Measurements from ENCODE around the gene H19. TPM values are rescaled to one million over a fixed set of nuclear protein-coding genes. Genes with fewer than 3 reads are reported as not detected.

H19 gene
- total RNA-seq, 6 experiments from 2014 or later, result 0.25 to 0.33 TPM; not detected in 4

DNA sequence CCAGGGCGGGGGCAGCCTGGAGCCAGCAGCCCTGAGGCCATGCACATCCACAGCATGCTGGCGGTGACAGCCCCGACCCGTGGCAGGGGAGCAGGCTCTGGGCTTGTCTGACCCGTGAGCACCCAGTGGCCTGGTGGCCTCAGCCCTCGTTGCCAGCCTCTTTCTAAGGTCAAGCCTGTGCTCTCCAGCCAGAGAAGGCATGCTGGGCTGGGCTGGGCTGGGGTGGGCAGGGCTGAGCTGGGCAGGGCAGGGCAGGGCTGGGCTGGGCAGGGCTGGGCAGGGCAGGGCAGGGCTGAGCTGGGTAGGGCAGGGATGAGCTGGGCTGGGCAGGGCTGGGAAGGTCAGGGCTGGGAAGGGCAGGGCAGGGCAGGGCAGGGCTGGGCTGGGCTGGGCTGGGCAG, 10.6 kb downstream of the H19 start:
- Mint-ChIP-seq H3K4me3 (no peak overlapping the region), H3K36me3 (ENCODE audit: low read depth) (no peaks in the 10 kb centered on the region), H3K9me3 (no peaks in the 10 kb centered on the region), H3K4me1 (ENCODE audit: low read depth) (no peaks in the 10 kb centered on the region), H3K27ac (no peak overlapping the region), H3K27me3 (ENCODE audit: insufficient read depth) (peaks cover 1% of the 10 kb centered on the region; the same call in 1 of the 2 replicates)
- DNase-seq, result no peak
- TF ChIP-seq, protein P1, sequence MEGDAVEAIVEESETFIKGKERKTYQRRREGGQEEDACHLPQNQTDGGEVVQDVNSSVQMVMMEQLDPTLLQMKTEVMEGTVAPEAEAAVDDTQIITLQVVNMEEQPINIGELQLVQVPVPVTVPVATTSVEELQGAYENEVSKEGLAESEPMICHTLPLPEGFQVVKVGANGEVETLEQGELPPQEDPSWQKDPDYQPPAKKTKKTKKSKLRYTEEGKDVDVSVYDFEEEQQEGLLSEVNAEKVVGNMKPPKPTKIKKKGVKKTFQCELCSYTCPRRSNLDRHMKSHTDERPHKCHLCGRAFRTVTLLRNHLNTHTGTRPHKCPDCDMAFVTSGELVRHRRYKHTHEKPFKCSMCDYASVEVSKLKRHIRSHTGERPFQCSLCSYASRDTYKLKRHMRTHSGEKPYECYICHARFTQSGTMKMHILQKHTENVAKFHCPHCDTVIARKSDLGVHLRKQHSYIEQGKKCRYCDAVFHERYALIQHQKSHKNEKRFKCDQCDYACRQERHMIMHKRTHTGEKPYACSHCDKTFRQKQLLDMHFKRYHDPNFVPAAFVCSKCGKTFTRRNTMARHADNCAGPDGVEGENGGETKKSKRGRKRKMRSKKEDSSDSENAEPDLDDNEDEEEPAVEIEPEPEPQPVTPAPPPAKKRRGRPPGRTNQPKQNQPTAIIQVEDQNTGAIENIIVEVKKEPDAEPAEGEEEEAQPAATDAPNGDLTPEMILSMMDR (IDR thresholded peaks at IDR 0.05), result no peak

GRCh38 chr11:1983601-1983961, 14.1 kb downstream of the H19 start:
- TF ChIP-seq, protein P1 (IDR thresholded peaks at IDR 0.05), result no peak
- no peaks in the 10 kb centered on the region for H3K27me3 Mint-ChIP-seq (ENCODE audit: insufficient read depth)
- H3K27ac Mint-ChIP-seq, result no peak overlapping the region
- no peaks in the 10 kb centered on the region for H3K4me1 Mint-ChIP-seq (ENCODE audit: low read depth)
- H3K4me3 Mint-ChIP-seq, result no peak overlapping the region
- no peaks in the 10 kb centered on the region for H3K9me3 Mint-ChIP-seq
- no peak for DNase-seq
- no peaks in the 10 kb centered on the region for H3K36me3 Mint-ChIP-seq (ENCODE audit: low read depth)

- Mint-ChIP-seq H3K4me3 (no peak overlapping the region), H3K27ac (no peak overlapping the region), H3K4me1 (ENCODE audit: low read depth) (no peaks in the 10 kb centered on the region), H3K36me3 (ENCODE audit: low read depth) (no peaks in the 10 kb centered on the region), H3K27me3 (ENCODE audit: insufficient read depth) (no peaks in the 10 kb centered on the region), H3K9me3 (no peaks in the 10 kb centered on the region)
- TF ChIP-seq, protein P1 (IDR thresholded peaks at IDR 0.05), result no peak
- DNase-seq, result no peak
Measured at GRCh38 chr11:1982873-1983600, 14.6 kb downstream of the H19 start.

DNA sequence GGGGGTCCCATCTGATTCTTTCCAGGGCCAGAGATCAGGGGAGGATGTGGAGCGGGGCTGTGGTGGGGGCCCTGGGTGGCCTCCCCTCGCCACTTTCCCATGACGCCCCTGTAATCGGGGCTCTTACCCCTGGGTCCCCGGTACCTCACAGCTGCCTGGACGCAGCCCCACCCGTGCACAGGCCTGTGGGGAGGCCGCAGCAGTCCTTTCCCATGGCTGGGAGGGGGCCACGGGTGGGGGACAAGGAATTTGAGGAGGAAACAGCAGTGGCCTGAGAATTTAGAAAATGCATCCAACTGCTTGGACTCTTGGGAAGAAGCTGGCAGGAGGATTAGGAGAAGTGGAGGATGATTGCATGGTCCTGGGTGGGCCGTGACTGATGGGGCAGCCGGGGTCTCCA, 18.0 kb downstream of the H19 start:
- no peaks in the 10 kb centered on the region for H3K4me1 Mint-ChIP-seq (ENCODE audit: low read depth)
- H3K9me3 Mint-ChIP-seq, result no peaks in the 10 kb centered on the region
- TF ChIP-seq, protein P1 (IDR thresholded peaks at IDR 0.05), result no peak

DNA sequence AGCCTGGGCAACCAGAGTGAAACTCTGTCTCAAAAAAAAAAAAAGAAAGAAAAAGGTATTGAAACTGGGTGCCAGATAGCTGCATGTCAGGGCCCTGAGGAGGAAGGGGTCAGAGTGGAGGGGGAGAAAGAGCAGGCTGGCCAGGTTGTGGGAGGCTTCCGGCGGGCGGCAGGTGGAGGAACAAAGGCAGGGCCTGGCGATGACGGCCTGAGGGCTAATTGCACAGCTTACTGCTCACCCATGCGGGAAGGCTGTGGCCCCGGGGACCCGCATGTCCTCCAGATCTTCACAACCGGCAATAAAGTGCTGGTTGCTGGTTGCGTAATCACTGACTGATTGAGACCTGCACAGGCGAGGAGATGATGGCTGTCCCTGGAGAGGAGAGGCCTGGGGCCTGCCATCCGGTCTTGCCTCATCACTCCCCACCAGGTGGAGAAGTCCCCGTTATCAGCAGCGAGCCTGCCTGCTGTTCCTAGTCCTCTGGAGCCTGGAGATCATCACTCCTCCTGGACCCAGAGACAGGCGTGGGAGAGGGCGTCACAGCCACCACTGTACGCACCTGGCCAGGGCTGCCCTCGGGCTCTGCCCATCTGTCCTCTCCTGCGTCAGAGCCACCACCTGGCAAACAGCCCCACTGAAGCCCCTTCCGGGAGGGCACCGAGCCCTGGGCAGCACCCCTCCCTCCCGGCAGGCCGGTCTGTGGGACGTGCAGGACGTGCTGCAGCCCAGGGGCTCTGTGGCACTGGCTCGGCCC, 18.7 kb downstream of the H19 start:
- DNase-seq, result no peak
- Mint-ChIP-seq H3K9me3 (no peaks in the 10 kb centered on the region), H3K4me1 (ENCODE audit: low read depth) (no peaks in the 10 kb centered on the region), H3K27me3 (ENCODE audit: insufficient read depth) (no peaks in the 10 kb centered on the region), H3K36me3 (ENCODE audit: low read depth) (no peaks in the 10 kb centered on the region), H3K27ac (no peak overlapping the region), H3K4me3 (no peak overlapping the region)
- TF ChIP-seq, protein P1 (IDR thresholded peaks at IDR 0.05), result no peak

More for the DNA sequence above, 18.0 kb downstream of the H19 start:
- Mint-ChIP-seq H3K27ac (no peak overlapping the region), H3K36me3 (ENCODE audit: low read depth) (no peaks in the 10 kb centered on the region), H3K27me3 (ENCODE audit: insufficient read depth) (no peaks in the 10 kb centered on the region), H3K4me3 (no peak overlapping the region)
- DNase-seq, result no peak

Measured in HFFc6 (cell line).